K562 (cell line): ENCODE measurements around the gene LRRC4. TPM values are rescaled to one million over a fixed set of nuclear protein-coding genes. Genes with fewer than 3 reads are reported as not detected.

Experiments
- ATF7 ChIP-seq: fragments of 450-650 bp; IDR thresholded peaks from 2 replicates; pipeline ENCODE4 v1.7.1; 2014; ENCODE audit warnings: mild to moderate bottlenecking, moderate library complexity
- CC2D1A ChIP-seq: fragments of 450-650 bp; IDR thresholded peaks from 2 replicates; pipeline ENCODE4 v1.6.1; 2017; ENCODE audit warnings: mild to moderate bottlenecking
- ELF1 ChIP-seq: fragments of 200-800 bp; sonication (Bioruptor generic); IDR thresholded peaks from 2 replicates; pipeline ENCODE4 v1.6.1; 2016; ENCODE audit warnings: missing genetic modification characterization, missing compliant biosample characterization
- HNRNPUL1 ChIP-seq: fragments of 200-400 bp; formaldehyde crosslinking; IDR thresholded peaks from 2 replicates; pipeline ENCODE4 v1.6.1; 2017; ENCODE audit warnings: low read length
- MAFG ChIP-seq: fragments of 450-650 bp; conservative IDR thresholded peaks from 2 replicates; pipeline ENCODE4 v1.6.1; 2016; ENCODE audit warnings: missing genetic modification characterization, missing compliant biosample characterization
- MCM7 ChIP-seq, 2 experiments: fragments of 450-650 bp; IDR thresholded peaks; 2 replicates each; pipeline ENCODE4 v1.6.1; 2016 to 2018
- MLLT1 ChIP-seq, 2 experiments: fragments of 450-650 bp; IDR thresholded peaks; 2 replicates each; pipeline ENCODE4 v1.6.1; 2016
- NFE2 ChIP-seq: IDR thresholded peaks from 2 replicates; pipeline ENCODE4 v1.6.1; 2014; ENCODE audit warnings: antibody characterized with exemption, low read depth
- PREB ChIP-seq: sonication (generic); formaldehyde crosslinking; IDR thresholded peaks from 2 replicates; pipeline ENCODE4 v1.8.1; 2023; ENCODE audit warnings: mild to moderate bottlenecking, missing genetic modification reagents
- RREB1 ChIP-seq: fragments of 250-450 bp; sonication (Bioruptor Pico); IDR thresholded peaks from 2 replicates; pipeline ENCODE4 v1.4.0; 2020
- STAT6 ChIP-seq: sonication (generic); formaldehyde crosslinking; IDR thresholded peaks from 2 replicates; pipeline ENCODE4 v1.8.1; 2023; ENCODE audit warnings: mild to moderate bottlenecking, missing genetic modification reagents
- XRCC4 ChIP-seq: IDR thresholded peaks from one replicate; pipeline ENCODE4 v1.6.1; 2011; ENCODE audit not compliant: insufficient read depth, insufficient read length; ENCODE audit errors: extremely low read depth
- ZBTB1 ChIP-seq: sonication (generic); formaldehyde crosslinking; IDR thresholded peaks from 2 replicates; pipeline ENCODE4 v1.8.1; 2023; ENCODE audit warnings: missing genetic modification reagents, low read depth, mild to moderate bottlenecking, borderline replicate concordance
- ZNF140 ChIP-seq: fragments of 250-450 bp; sonication (Bioruptor Pico); IDR thresholded peaks from 2 replicates; pipeline ENCODE4 v1.8.0; 2021; ENCODE audit warnings: moderate library complexity, mild to moderate bottlenecking, inconsistent platforms
- ZNF165 ChIP-seq: fragments of 250-450 bp; sonication (Bioruptor Pico); IDR thresholded peaks from 2 replicates; pipeline ENCODE4 v1.4.0; 2020; ENCODE audit warnings: borderline replicate concordance
- ZNF589 ChIP-seq: fragments of 200-800 bp; sonication (Bioruptor generic); IDR thresholded peaks from 2 replicates; pipeline ENCODE4 v1.6.1; 2016; ENCODE audit warnings: low read depth, missing genetic modification characterization, missing compliant biosample characterization
- ZNF696 ChIP-seq: fragments of 250-450 bp; sonication (Bioruptor Pico); conservative IDR thresholded peaks from 2 replicates; pipeline ENCODE4 v1.4.0; 2020; ENCODE audit warnings: mild to moderate bottlenecking, moderate library complexity
- ZNF79 ChIP-seq: fragments of 250-450 bp; sonication (Bioruptor Pico); IDR thresholded peaks from 2 replicates; pipeline ENCODE4 v1.4.0; 2020; ENCODE audit warnings: low read depth, mild to moderate bottlenecking, moderate library complexity
- polyA plus RNA-seq, 8 experiments: library from polyadenylated mRNA; depleted of rRNA in 4 of 8; stranded (reverse) in 5 of 8; unstranded in 3 of 8; fragments of >200 nt; fragmentation: Nextera tagmentation in 2 of 8; fragmentation: Illumina TruSeq in 1 of 8; extraction: Ambion mirVana in 2 of 8; extraction: Trizol in 1 of 8; gene quantifications; 2 replicates each; pipeline versions ENCODE4 v1.2.1 to v1.2.3, GENCODE V29; 2011 to 2014; ENCODE audit warnings: inconsistent platforms in 1 of 8, missing spikeins in 1 of 8
- total RNA-seq, 7 experiments: library from RNA; depleted of rRNA in 6 of 7; stranded (reverse); fragments of >200 nt in 6 of 7; fragmentation: Illumina TruSeq in 2 of 7; extraction: Trizol in 2 of 7; gene quantifications; 2 replicates each; pipeline versions ENCODE4 v1.2.1 to v1.2.3, GENCODE V29; 2011 to 2021; ENCODE audit warnings: low replicate concordance in 1 of 7

The LRRC4 gene
- total and polyA plus RNA-seq, 9 of the 15 experiments (the other 6 are each of a cell fraction or from before 2014, with no cell fraction given): 0.04 to 0.11 TPM; not detected in 7

GRCh38 chr7:127983804-127984332, 47.4 kb downstream of the LRRC4 start (continued):
- TF ChIP-seq RREB1 (CRISPR knock-in tag): no peak
- no peak for TF ChIP-seq ZNF79 (CRISPR knock-in tag)
- TF ChIP-seq ATF7: peak; percentile 47; the same call in 1 of the 2 replicates
- TF ChIP-seq XRCC4: no peak
- no peak for TF ChIP-seq ZBTB1 (CRISPR knock-in tag)
- no peak for TF ChIP-seq STAT6 (CRISPR knock-in tag)
- TF ChIP-seq ZNF165 (CRISPR knock-in tag): no peak
- TF ChIP-seq HNRNPUL1: no peak
- no peak for TF ChIP-seq MLLT1 (IDR thresholded peaks at IDR 0.05)
- TF ChIP-seq CC2D1A: no peak
- TF ChIP-seq ZNF696 (CRISPR knock-in tag): no peak
- TF ChIP-seq MCM7 (IDR thresholded peaks at IDR 0.05): no peak
- TF ChIP-seq ELF1 (tag): no peak
- 0 out of 2 replicates have a peak, but pooled peaks have one; percentile 10 for TF ChIP-seq MAFG
- peak; percentile 76 for TF ChIP-seq NFE2
- TF ChIP-seq ZNF140 (CRISPR knock-in tag): no peak
- no peak for TF ChIP-seq ZNF589 (CRISPR knock-in tag)
- no peak for TF ChIP-seq PREB (CRISPR knock-in tag)
